Loucy (cell line): ENCODE measurements around the gene FAF2.
A peak's percentile ranks its signal among the peaks of the same experiment; 100 is the strongest.

Experiments
- H2AFZ ChIP-seq: fragments of 200-600 bp; sonication (generic); 2 replicates; pipeline ENCODE4 v1.6.0; 2016; ENCODE audit warnings: antibody characterized with exemption, mild to moderate bottlenecking, low read length, moderate library complexity
- H3F3A ChIP-seq: fragments of 200-600 bp; 2 replicates; pipeline ENCODE4 v1.6.0; 2016; ENCODE audit warnings: antibody characterized with exemption, low read depth, mild to moderate bottlenecking
- H3K27me3 ChIP-seq: fragments of 200-600 bp; sonication (generic); 2 replicates; pipeline ENCODE4 v1.6.1; 2014; ENCODE audit warnings: low read length, mild to moderate bottlenecking; ENCODE audit not compliant: insufficient read depth, poor library complexity, severe bottlenecking
- H3K36me3 ChIP-seq: fragments of 200-600 bp; sonication (generic); 2 replicates; pipeline ENCODE4 v1.6.1; 2016; ENCODE audit warnings: low read length; ENCODE audit not compliant: insufficient read depth
- H3K4me1 ChIP-seq: fragments of 200-600 bp; sonication (generic); 2 replicates; pipeline ENCODE4 v1.5.1; 2014; ENCODE audit warnings: low read length, mild to moderate bottlenecking; ENCODE audit not compliant: insufficient read depth, poor library complexity, severe bottlenecking
- H3K4me2 ChIP-seq: fragments of 200-600 bp; sonication (generic); 2 replicates; pipeline ENCODE4 v1.6.0; 2014; ENCODE audit warnings: antibody characterized with exemption, low read length, low read depth, mild to moderate bottlenecking; ENCODE audit not compliant: poor library complexity, severe bottlenecking
- H3K4me3 ChIP-seq: fragments of 200-600 bp; sonication (generic); 2 replicates; pipeline ENCODE4 v1.5.1; 2014; ENCODE audit warnings: low read length, mild to moderate bottlenecking, mixed read lengths; ENCODE audit not compliant: poor library complexity, severe bottlenecking
- H3K79me2 ChIP-seq: fragments of 200-600 bp; sonication (generic); 2 replicates; pipeline ENCODE4 v1.6.1; 2014; ENCODE audit warnings: low read length; ENCODE audit not compliant: insufficient read depth
- H3K9ac ChIP-seq: fragments of 200-600 bp; sonication (generic); 2 replicates; pipeline ENCODE4 v1.6.0; 2014; ENCODE audit warnings: mild to moderate bottlenecking, low read depth, low read length, moderate library complexity; ENCODE audit not compliant: poor library complexity, severe bottlenecking
- H3K9me2 ChIP-seq: fragments of 200-600 bp; sonication (generic); replicated peaks from 2 replicates; pipeline ENCODE4 v1.6.1; 2016; ENCODE audit warnings: low read depth, low read length, mixed read lengths
- H3K9me3 ChIP-seq: fragments of 200-600 bp; sonication (generic); 2 replicates; pipeline ENCODE4 v1.6.1; 2014; ENCODE audit warnings: mild to moderate bottlenecking, antibody characterized with exemption, low read length, low read depth; ENCODE audit not compliant: insufficient read depth
- H4K20me1 ChIP-seq: fragments of 200-600 bp; sonication (generic); 2 replicates; pipeline ENCODE4 v1.6.0; 2014; ENCODE audit warnings: antibody characterized with exemption, low read length, mild to moderate bottlenecking; ENCODE audit not compliant: insufficient read depth, poor library complexity, severe bottlenecking
- EZH2phosphoT487 ChIP-seq: fragments of 200-600 bp; IDR thresholded peaks from 2 replicates; pipeline ENCODE4 v1.6.1; 2018; ENCODE audit warnings: antibody characterized with exemption, mild to moderate bottlenecking, moderate library complexity, borderline replicate concordance
- TF ChIP-seq, protein P1 (sequence below): fragments of 200-600 bp; sonication (generic); conservative IDR thresholded peaks from 2 replicates; pipeline ENCODE4 v1.5.1; 2014; ENCODE audit warnings: mild to moderate bottlenecking, antibody characterized with exemption, low read length

The FAF2 gene

DNA sequence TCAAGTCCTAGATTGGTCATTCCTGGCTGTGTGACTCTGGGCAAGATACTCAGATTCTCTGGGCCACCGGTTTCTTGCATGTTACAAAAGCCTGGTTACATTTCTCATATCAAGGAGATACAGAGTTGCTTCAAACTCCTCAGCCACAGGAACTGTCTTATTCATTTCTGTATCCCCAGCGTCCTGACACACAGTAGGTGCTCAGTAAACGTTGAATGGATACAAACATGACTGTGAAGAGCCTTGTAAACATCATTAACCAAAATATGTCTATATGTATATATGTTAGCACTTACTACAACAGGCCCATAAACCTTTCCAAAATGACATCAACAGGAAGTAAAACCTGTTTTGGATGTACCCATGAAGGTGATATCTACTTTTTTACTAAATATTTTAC, 33.5 kb upstream of the FAF2 start:
- no peaks in the 10 kb centered on the region for H3K9me3 ChIP-seq
- H3K36me3 ChIP-seq, result no peaks in the 10 kb centered on the region
- H3F3A ChIP-seq, result no peaks in the 10 kb centered on the region
- no peak overlapping the region for H2AFZ ChIP-seq
- no peaks in the 10 kb centered on the region for H3K9me2 ChIP-seq
- no peak overlapping the region for H3K4me3 ChIP-seq
- peaks cover 6% of the 10 kb centered on the region for H3K4me1 ChIP-seq
- H3K9ac ChIP-seq, result no peak overlapping the region
- H4K20me1 ChIP-seq, result no peaks in the 10 kb centered on the region
- peak overlapping the region; percentile 77 for H3K4me2 ChIP-seq
- H3K27me3 ChIP-seq, result no peaks in the 10 kb centered on the region
- H3K79me2 ChIP-seq, result 0 out of 2 replicates have a peak, but pooled peaks cover 6% of the 10 kb centered on the region
- no peak for TF ChIP-seq EZH2phosphoT487
- TF ChIP-seq, protein P1, sequence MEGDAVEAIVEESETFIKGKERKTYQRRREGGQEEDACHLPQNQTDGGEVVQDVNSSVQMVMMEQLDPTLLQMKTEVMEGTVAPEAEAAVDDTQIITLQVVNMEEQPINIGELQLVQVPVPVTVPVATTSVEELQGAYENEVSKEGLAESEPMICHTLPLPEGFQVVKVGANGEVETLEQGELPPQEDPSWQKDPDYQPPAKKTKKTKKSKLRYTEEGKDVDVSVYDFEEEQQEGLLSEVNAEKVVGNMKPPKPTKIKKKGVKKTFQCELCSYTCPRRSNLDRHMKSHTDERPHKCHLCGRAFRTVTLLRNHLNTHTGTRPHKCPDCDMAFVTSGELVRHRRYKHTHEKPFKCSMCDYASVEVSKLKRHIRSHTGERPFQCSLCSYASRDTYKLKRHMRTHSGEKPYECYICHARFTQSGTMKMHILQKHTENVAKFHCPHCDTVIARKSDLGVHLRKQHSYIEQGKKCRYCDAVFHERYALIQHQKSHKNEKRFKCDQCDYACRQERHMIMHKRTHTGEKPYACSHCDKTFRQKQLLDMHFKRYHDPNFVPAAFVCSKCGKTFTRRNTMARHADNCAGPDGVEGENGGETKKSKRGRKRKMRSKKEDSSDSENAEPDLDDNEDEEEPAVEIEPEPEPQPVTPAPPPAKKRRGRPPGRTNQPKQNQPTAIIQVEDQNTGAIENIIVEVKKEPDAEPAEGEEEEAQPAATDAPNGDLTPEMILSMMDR, result no peak

DNA sequence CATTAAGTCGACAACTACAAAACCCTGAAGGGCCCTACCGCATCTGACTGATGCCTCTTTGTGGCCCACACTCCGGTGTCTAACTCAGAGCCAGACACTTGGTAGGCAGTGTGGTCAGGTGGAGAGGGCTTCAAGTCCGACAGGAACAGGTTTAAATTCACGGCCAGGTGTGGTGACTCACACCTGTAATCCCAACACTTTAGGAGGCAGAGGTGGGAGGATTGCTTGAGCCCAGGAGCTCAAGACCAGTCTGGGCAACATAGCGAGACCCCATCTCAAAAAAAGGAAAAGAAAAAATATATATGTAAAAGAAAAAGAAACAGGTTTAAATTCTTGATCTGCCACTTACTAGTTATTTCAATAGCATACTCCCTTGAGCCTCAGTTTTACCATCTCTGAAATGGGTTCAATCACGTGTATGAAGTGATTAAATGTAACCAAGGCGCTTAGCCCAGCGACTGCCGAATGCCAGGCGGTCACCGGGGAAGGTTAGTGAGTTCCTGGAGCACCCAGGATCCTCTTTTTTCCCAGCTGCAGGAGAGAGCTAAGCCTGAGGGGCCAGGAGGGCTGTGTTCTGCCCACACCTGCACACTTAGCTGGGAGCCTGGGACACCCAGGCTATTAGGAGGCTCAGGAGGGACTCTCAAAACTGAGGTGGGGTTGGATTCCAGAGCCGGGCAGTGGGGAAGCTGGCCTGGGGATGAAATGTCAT, 32.8 kb upstream of the FAF2 start:
- Histone ChIP-seq H3K4me3 (peak overlapping the region; percentile 76), H4K20me1 (no peaks in the 10 kb centered on the region), H3K9me3 (no peaks in the 10 kb centered on the region), H3F3A (no peaks in the 10 kb centered on the region), H3K79me2 (0 out of 2 replicates have a peak, but pooled peaks cover 6% of the 10 kb centered on the region), H3K4me1 (peaks cover 6% of the 10 kb centered on the region), H3K4me2 (peak overlapping the region; percentile 77), H3K36me3 (no peaks in the 10 kb centered on the region), H3K9me2 (no peaks in the 10 kb centered on the region), H2AFZ (peak overlapping the region; percentile 36; the same call in 1 of the 2 replicates), H3K27me3 (no peaks in the 10 kb centered on the region), H3K9ac (peak overlapping the region; percentile 65)
- TF ChIP-seq, protein P1, result no peak
- TF ChIP-seq EZH2phosphoT487, result no peak

DNA sequence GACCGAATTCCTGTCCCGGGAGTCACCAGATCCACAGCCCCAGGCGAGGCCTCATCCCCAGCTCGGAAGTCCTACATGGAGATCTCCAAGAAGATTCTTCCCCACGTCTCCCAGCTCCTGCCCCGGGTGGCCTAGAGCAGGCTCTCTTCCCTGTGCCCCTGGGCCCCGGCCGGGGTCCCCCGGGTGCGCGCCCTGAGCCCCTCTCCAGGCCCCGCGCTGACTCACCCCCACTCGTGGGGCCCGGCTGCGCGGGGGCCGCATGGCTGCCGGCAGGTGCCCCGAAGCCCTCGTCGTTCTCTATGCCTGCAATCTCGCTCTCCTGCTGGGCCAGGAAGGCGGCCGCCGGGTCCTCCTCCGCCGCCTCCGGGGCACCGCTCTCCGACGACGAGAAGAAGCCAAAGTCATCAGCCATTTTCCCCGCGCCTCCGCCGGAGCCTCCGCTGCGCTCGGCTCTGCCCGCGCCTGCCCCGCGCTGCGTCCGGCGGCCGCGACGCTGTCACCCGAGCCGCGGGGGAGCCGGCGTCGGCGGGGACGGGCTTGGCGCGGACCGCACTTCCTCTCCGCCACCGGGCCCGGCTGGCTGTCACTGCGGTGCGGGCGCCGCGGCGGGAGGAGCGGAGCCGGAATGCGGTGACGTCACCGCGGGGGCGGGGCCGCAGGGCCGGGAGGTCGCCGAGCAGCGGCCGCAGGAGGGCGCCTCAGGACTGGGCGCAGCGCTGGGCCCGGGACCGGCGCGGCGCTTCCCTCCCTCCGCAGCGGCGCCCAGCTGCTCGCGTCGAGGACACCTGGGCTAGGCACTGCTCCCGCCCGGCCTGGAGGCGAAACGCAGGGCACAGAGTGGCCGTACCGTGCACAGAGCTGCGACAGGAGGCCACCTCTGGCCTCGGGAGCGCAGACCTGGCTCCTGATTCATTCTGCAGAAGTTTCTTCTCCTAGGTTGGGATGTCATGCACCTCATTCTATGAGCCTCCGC, 31.9 kb upstream of the FAF2 start, which contains the start of gene CLTB:
CLTB (minus strand) TSS at position 588 of the 973 bp plus-strand sequence; CDS start at position 412, 176 bp downstream.
- no peak for TF ChIP-seq EZH2phosphoT487
- TF ChIP-seq, protein P1, result peak; percentile 37; the same call in 1 of the 2 replicates
- Histone ChIP-seq H3K4me3 (peak within 1 kb of the TSS; percentile 76), H3K36me3 (no peaks in the 10 kb centered on the region)

More for the DNA sequence above, 31.9 kb upstream of the FAF2 start, which contains the start of gene CLTB:
- H3K9me2 ChIP-seq, result no peaks in the 10 kb centered on the region
- H3K9ac ChIP-seq, result peak within 1 kb of the TSS; percentile 65
- H4K20me1 ChIP-seq, result no peaks in the 10 kb centered on the region
- H3K4me2 ChIP-seq, result peak within 1 kb of the TSS; percentile 77
- H3K4me1 ChIP-seq, result peaks cover 6% of the 10 kb centered on the region
- no peaks in the 10 kb centered on the region for H3K27me3 ChIP-seq
- H3K9me3 ChIP-seq, result no peaks in the 10 kb centered on the region
- H2AFZ ChIP-seq, result peak within 1 kb of the TSS; percentile 84
- no peaks in the 10 kb centered on the region for H3F3A ChIP-seq
- 0 out of 2 replicates have a peak, but pooled peaks cover 6% of the 10 kb centered on the region for H3K79me2 ChIP-seq
